GDM1 (cell line): Measurements from ENCODE around the gene MRPS27.
A peak's percentile ranks its signal among the peaks of the same experiment; 100 is the strongest.

ENCODE experiments used
- DNase-seq: peaks from one replicate; lab custom pipeline; 2025; lab: John Stamatoyannopoulos, UW

Gene MRPS27

DNA sequence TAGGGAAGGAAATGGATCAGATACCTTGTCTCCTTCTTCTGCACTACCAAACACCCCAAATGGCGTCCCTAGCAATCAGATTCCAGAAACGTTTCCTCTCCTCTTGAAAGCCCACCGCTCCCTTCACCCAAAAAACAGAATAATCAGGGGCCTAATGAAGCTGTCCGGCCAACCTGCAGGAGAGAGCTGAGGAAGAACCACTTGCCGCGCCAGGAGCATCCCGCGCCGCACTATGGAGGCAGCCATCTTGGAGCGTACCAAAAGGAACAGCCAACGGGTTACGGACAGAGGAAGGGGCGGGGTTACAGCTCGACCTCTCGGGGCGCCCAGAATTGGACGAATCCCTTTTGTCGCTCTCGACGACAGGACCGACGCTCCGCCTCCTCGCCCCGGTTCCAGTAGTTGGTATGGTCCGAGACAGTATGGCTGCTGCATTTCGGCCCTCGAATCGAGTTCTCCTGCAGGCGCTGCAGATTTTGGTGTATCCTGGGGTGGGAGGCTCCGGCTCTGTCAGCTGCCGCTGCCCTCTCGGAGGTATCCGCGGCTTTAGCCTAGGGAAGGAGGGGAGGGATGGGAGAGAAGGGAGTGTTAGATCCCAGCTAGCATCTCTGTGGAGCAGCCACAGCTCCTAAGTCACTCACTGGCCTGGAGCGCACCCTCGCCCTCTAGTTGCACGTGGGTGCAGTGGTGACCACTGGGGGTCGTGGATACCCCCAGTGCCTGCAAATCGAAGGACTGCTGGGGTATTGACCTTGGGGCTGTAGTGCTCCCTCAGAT lies at the start of gene MRPS27, which contains the start of gene PTCD2:
Gene MRPS27, minus strand, starts transcription at position 265 of the 777 bp plus-strand sequence. Its CDS starts 19 bp downstream, at position 246.
Gene PTCD2, plus strand, starts transcription at position 398 of the 777 bp plus-strand sequence. Its CDS starts 10 bp downstream, at position 408.
- peak; percentile 95 for DNase-seq

DNA sequence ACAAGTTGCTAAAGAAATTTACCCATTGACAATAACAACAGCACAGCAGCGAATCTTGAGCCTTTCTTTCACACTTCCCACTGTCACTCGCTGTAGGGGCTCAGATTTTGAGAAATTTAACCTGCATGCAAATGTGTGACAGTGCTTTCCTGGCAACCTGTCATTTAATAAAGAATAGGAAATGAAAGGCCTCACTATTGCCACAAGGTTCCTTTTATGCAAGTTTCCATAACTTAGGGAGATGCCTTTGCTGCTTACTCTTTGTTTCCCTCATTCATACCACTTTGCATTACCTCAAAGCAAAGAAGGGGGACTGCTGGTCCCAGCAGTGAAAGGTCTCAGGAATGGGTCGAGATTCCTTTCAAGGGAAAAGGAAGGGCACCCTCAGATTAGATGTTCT lies 49.7 kb upstream of the MRPS27 start:
- DNase-seq, result no peak

DNA sequence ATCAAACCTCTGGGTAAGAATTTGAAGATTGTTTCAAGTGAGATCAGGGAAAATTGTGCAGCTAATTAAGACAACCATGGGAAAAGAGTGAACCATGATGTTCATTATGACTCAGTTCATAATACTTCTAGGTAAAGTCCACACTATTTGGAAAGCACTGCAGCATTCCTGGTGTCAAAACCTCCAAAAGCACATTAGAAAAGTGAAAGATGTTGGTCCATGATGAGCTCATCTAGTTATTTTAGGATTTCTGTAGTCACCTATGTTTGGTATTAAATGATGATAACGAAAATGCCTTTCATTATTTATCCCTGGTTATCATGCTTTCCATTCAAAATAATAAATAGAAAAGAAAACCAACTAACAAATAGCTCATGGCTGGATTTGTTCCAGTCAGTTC lies 49.3 kb upstream of the MRPS27 start:
- no peak for DNase-seq

DNA sequence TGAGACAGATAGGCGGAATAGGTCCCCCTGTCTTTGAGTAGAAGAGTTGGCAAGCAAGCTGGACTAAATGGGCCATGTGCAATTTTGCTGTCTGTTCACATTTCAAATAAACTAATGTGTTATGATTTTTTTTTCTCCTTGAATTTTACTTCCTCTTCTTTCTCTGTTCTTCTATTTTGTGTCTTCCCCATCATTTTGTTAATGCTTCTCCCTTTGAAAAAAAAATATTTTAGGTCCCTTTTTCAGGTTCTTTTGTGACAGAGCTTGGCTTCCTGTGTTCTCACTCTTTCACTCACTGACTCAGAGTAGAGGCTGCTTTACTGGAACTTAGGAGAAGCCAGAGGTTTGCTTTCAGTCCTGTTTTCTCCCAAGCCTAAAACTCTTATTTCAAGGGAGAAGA lies 48.2 kb upstream of the MRPS27 start:
- no peak for DNase-seq

DNA sequence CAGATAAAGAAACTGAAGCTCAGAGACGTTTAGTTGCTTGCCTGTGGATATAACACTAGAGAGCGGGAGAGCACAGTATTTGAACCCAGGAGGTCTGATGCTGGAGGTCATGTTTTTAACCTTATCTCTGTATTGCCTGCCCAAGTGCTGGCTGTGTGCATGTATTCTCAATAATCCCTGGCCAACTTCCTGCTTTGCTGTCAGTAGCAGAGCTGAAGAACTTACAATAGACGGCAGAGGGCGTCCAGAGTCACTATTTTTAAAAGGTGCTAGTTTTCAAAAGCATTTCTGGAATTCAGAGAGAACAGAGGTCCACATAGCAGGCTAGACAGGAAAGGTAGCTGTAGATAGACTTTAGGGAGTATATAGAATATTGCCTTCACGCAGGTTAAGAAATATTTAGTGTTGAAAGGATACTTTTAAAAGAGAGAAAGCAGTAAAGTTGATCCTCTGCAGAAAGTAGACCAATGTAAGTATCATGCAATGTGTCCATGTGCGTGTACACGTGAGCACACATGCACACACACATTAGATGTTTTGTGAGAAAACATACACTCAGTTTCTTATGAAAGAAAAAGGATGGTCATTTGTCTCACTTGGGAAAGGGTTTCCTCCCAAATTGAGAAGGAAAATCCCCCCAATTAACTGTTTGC lies 46.4 kb upstream of the MRPS27 start:
- DNase-seq, result peak; percentile 57

DNA sequence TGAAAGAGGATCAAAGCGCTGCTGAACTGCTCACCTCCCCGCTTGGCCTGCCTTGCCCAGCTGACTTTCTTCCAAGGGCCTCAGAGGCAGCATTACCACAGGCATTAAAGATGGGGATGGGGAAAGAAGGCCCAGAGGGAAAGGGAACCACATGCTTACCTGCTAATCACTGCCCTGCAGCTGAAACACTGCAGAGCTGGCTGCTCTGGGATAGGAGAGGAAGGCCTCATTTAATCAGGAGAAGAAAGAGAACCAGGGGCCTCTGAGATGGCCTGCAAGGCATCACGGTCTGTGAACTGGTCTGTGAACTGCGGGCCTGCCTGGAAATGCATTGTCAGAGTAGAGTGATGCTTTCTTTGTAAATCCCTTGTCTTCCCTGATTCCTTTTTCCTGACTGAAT lies 44.9 kb upstream of the MRPS27 start:
- DNase-seq, result no peak

DNA sequence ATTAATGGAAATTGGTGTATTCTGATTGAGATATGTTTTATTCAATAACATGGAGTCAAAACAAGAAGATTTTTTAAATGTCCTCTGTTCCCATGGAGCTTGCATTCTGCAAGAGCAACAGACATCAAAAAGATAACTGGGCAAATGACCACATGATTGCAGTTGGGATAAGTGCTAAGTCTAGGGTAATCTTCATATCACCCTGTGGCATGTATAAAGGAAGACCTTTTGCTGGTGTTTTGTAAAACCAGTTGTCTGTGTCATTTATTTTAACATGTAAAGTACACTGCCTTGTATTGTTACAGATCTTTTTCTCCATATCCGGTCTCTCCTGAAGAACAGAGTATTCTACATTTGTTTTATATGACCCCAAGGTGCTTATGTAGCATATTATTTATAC lies 44.1 kb upstream of the MRPS27 start:
- DNase-seq, result no peak

DNA sequence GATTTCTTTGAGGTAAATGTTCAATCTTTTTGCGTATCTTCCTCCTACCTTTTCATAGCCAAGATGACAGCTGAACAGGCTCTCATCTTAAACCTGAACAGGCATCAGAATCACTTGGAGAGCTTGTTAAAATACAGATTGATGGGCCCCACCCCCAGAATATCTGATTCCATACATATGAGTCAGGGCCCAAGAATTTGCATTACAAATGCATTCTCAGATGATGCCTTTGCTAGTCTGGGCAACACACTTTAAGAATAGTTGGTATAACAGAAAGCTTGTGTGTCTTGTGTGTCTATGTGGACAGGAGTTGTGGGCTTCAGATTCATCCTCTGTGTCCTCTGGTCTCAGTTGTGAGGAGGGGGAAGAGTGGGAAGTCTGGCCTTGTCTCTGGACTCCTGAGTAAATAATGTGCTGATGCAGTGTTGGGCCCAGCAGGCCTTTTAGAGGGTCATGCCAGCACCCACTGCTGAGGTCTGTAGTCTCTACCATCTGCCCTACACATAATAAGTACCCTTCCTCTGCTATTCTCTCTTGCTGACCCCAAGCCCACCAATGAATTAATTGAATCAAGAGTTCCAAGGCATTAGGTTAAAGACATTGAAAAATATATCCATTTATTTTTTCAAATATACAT lies 43.2 kb upstream of the MRPS27 start:
- DNase-seq, result no peak

DNA sequence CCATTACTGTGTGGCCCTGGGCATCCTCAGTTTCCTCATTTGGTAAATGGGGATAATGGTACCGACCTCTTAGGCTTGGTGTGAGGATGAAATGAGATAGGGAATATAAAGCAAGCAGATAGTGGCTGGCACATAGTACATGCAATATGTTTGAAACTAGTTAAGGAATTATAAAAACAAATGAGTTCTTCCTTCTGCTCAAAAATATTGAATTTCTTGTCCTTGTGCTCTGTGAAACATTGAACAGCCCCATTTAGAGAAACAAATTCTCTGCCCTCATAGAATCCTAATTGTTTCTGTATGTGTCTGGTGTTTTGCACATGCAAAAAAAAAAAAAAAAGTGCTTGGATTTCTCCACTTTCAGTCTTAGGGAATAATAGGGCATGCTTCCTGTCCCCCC lies 39.8 kb upstream of the MRPS27 start:
- no peak for DNase-seq

DNA sequence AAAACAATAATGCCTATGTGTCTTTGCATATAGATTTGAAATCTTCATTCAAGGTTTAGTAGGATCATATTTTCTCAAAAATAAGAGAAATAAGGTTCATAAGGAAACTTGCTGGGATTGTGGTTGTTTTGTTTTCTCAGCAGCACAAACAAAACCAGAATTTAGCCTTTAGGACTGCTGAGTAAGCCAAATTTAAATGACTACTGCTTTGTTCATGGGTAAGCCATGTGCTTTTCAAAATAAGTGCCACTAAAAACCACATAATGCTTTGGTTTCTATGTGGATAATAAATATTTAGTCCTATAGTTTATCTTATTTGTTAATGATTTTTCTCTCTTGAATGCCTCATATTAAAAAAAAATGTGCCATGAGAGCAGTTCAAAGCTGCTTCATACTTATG lies 38.9 kb upstream of the MRPS27 start:
- no peak for DNase-seq

DNA sequence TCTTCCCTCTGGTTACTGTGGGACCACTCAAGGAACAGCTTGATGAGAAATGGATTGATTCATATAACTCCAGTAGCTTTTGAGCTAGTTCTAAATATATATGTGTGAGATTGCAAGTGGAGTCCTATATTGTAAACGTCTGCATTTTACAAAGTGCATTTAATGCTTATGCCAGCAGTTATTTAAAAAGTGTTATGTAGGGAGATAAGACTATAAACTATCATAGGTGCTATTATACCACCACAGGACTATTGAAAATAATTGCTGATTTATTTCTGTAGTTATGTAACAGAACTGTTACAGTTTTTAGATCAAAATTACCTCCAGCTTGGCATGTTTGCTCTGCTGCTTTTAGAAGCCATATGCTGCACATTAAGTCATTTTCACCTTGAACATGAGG lies 36.3 kb upstream of the MRPS27 start:
- no peak for DNase-seq

DNA sequence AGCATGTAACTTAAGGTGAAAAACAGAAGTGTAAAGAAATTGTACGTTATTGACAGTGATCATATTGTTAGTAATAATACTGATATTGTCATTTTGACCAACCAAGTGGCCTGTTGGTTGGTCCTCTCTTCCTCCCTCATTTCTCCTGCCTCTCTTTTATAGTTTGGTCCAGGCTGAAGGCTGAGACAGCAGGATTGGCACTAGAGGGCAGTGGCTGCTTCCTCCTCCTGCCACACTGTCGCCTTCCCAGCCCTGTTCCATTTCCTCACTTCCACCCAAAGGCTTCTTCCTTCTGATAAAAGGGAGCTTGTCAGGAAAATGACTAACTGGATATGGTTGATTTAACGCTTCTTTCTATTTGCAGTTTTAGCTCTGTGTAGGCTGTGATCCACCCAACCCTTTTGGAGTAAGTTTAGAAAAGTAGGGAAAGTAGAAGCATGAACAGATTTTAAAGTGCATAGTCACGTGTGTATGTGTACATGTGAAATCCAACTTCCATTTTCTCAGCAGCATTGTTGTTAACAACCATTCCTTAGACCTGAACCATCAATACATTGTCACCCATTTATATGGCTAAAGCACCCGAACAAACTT lies 35.8 kb upstream of the MRPS27 start:
- no peak for DNase-seq

DNA sequence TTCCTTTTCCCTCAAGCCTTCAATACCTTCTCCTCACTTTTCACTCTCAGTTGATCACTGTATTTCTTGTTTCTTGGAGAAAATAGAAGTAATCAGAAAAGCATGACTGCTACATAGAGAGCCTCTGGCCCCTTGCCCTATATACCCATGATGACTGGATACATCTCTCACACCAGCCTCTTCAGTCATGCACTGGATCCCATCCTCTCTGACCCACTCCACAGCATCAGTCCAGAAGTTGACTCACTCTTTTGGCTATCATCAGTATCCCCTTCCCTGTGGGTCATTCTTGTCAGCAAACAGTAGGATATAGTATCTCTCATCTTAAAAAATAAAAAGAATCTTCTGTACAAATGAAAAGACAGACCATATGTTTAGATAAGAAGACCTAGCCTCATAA lies 33.0 kb upstream of the MRPS27 start:
- DNase-seq, result no peak

DNA sequence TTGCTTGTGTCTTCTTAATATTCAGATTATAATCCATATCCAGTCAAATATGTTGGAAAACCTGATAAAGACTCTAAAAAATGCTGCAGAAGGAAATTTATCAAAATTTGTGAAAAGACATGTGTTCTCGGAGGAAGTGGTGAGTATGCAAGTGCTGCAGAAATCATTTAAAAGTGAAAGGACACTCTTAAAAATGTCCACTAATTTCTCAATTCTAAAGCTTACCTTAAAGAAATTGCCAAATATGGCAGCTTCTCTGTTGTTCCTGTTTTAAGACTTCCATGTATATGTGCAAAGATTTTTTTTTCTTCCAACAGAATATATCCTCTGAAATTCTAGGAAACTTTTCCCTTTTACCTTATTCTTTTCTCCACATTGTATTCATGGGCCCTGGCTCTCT lies 32.6 kb upstream of the MRPS27 start:
- DNase-seq, result no peak

DNA sequence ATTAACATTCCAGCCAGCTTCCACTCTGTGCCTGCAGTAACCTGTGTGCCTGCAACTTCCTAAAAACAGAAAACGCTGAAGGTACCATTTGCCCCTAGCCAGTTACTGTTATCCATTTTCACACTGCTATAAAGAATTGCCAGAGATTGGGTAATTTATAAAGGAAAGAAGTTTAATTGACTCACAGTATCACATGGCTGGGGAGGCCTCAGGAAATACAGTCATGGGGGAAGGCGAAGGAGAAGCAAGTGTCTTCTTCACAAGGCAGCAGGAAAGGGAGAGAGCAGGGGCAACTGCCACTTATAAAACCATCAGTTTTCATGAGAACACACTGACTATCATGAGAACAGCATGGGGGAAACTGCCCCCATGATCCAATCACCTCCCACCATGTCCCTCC lies 31.3 kb upstream of the MRPS27 start:
- DNase-seq, result no peak

DNA sequence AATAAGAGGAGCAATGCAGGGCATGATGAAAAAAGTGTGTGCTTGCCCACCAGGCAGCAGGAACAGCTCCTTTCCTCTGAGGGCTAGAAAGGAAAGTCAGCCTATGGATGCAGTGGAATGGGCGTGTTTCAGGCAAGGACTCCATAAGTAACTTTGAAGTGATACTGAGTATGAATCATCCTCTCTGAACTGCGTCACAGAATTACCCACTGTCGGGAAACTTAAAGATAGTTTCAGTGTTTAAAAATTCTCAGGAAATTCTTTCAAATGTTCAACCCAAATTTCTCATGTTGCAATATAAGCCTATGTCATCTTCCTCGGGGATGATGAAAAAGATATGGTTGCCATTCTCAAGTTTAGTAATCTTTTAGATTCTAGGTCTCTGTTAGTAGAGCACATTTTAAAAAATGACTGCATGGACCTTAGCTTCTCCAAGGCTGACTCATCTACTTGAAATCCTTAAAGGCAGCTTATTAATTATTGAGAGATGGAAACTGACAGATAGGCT lies 27.8 kb upstream of the MRPS27 start:
- DNase-seq, result no peak

DNA sequence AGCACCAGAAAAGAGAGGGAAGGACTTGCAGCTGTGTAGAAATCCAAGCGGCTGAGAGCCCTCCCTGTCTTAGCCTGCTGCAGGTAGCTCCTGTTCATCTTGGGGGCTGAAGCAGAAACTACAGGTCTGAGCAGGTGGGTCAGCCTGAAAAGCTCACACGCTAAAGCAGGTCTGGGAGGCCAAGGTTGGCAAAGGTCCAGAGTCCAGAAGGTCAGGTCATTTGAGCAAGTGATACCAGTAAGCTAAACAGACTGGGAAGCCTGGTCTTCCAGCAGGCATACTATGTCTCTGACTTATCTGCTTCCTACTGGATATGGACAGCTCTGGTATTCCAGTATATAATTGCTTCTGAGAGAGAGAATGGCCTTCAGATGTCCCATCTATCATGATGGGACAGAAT lies 26.4 kb upstream of the MRPS27 start:
- DNase-seq, result no peak

DNA sequence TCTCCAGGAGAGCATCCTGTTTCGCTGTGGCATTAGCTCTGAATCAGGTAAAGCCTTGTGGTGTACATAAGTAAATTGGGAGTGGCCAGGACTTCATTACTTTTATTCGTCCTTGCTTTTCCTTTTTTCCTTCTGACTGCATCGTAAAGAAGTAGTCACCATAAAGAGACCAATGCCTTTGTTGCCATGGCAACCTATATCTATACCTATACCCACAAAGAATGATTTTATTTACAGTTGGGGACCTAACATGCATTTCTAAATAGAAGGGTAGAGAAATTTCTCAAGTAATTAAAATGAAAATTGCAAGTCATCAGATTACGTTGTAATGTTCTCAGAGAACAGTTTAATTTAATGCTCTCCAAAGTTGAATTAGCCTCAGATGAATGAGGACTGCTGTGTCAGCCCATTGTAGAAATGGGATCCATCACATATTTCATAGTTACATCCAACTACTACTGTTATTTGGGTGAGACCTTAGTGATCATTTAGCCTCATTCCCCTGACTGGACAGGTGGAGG lies 18.7 kb upstream of the MRPS27 start:
- DNase-seq, result no peak

DNA sequence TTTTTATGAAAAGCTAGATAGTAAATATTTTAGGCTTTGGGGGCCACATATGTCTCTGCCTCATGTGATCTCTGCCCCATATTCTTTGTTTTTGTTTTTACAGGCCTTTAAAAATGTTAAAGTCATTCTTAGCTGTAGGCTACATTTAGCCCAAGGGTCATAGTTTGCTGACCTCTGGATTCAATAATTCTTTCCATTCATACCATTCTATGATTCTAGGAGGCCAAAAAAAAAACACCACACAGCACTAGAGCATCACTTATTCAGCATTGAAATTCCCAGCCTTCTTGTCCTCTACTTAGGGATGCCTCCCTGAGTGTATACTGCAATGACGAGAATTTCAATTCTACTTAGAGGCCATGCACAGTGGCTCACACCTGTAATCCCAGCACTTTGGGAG lies 17.1 kb upstream of the MRPS27 start:
- DNase-seq, result no peak

DNA sequence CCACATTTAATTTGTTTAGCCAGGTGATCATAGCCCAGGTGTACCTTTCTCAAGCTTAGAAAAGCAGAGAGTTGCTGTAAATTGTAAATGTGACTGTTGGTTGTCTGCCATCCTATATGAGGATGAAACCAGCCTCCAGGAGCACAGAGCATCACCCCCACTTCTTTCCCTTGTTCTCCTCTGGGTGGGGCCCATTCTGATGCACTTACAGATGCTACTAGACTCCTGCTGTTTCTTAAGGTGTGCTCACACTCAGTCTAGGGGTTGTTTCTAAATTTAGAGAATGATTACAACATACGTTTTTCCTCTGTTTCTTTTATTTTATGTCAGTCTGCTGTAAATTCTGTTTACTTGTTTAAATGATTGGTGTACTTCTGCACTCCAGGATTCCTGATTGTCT lies 10.7 kb upstream of the MRPS27 start:
- DNase-seq, result no peak

DNA sequence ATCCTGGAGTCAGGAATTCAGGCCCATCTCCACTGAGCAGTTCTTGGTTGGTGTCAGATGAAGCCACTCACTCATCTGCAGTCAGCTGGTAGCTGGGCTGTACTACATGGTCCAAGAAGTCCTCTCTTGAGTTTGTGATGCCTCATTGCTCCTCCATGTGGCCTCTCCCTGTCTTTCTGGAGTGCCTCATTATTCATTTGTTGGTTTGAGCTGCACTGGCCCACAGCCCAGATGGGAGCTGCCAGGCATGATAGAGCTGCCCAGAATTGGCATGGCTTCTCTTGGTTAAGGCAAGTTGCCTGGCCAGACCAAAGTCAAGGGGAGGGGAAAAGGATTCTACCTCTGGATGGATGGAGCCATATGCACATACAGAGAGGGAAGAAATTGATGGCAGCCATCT lies 8.1 kb upstream of the MRPS27 start:
- no peak for DNase-seq

DNA sequence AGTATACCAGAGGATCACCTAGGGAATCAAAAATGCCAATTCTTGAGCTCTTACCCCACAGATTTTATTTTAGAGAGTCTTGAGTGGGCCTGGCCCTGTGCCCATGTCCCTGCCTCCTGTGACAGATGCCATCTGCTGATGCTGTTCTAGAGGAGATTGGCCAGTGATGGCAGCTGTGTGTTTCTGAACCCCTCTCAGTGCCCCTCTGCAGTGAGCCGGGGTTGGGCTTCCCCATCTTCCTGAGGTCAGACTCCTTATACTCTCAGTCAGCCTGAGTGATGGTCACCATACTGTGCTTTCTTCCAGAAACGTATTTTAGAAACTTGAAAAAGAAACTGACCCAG lies 6.2 kb upstream of the MRPS27 start:
- DNase-seq, result no peak
